HG03460 (cell line): ENCODE measurements around the gene PYM1.

Source experiments
- ATAC-seq: cut with Tn5 transposase; IDR thresholded peaks from one replicate; pipeline ENCODE4 v1.9.1; 2021; ENCODE audit not compliant: unreplicated experiment

PYM1 gene

DNA sequence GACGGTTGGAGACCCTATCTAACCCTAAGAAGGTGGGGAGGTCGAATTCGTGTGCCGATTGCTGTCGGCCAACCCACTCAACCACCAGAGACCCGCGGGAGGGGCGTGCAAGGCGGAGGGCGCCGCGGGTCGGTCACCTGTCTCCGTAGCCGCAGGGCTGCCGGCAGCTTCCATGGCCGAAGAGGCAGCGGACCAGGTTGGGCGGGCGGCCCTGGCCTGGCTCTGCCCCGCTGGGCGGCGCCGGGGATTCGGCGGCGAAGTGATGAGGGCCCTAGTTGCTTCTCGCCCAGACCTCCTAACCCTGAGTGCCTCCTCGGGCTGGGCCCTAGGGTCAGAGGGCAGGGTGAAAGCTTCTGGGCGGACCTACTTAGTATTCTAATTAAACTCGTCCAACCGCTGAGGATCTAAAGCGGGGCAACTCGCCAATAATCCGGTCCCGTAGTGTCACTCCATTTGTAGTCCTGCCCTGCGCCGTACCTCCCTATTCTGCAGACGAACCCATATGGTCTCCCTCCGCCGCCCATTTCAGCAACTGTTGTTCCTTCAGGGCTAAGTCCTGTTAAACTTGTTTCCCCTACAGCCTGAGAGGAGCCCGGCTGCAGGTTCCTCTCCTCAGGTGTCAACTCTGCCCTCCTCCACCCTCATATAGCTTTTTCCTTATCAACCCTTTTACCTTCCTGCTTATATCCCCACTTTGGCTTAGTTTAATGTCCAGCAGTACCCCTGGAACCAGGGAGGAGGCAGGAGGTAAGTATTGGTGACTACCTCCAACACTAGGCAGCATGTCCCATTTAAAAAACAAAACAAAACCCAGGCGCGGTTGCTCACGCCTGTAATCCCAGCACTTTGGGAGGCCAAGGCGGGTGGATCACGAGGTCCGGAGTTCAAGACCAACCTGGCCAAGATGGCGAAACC, at the start of gene PYM1:
PYM1 (minus strand) TSS at position 307 of the 915 bp plus-strand sequence; CDS start at position 174, 133 bp downstream.
- ATAC-seq = peak; percentile 26

GRCh38 chr12:55974308-55974730, 46.6 kb upstream of the PYM1 start:
- ATAC-seq = peak; percentile 19

DNA sequence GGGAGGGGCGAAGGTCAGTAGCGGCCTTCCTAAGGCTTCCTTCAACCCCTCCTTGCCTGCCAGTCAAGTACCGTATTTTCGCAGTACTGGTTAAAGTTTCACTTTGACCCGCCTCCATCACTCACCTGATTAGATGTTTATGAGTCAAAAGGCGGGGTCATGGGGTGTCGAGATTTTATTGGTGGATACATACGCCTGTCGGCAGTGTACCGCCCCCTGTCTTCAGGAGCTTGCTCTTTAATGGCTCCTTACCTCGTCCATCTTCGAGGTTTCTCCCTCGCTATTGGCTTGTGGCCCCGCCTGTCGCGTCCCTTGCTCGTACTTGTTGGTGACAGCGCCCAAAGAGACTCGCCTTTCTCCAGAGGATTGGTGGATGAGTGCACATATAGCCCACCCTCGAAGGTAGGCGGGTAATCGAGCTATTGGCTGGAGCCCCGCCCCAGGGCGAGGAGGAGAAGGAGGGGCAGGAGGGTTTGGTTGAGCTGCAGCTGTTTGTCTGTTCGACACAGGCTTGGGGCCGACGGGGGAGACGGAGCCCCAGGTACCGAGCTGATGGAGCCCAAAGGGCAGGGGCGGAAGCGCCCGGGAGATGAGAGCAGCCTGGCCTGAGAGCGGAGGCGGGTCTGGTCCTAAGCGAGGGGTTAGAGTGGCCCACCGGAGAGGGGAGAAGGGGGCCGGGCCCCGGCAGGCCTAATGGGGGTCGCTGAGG, 46.1 kb upstream of the PYM1 start, which contains the start of gene RAB5B:
RAB5B (plus strand) TSS at position 480 of the 709 bp plus-strand sequence. CDS start 12,883 bp downstream, outside the sequence.
- ATAC-seq = peak; percentile 92

- ATAC-seq = no peak
Measured at GRCh38 chr12:55972911-55973598, 45.4 kb upstream of the PYM1 start.

- ATAC-seq = no peak
Measured at GRCh38 chr12:55972456-55972855, 44.8 kb upstream of the PYM1 start.

GRCh38 chr12:55972042-55972441, 44.3 kb upstream of the PYM1 start:
- ATAC-seq = no peak

DNA sequence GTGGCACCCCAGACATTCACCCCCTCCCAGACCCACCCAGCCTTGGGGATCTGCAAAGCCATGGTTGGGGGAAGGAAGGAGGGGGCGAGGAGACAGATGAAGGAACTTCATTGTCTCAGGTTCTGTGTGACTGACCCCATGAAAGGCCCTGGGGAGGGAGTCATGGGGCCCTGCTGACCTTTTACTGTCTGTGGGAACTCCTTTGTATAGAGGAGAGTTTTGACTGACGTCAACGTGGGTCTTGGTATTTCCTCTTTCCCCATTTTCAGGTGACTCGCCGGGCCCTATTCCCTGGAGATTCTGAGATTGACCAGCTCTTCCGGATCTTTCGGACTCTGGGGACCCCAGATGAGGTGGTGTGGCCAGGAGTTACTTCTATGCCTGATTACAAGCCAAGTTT, 43.1 kb upstream of the PYM1 start:
- ATAC-seq = no peak

DNA sequence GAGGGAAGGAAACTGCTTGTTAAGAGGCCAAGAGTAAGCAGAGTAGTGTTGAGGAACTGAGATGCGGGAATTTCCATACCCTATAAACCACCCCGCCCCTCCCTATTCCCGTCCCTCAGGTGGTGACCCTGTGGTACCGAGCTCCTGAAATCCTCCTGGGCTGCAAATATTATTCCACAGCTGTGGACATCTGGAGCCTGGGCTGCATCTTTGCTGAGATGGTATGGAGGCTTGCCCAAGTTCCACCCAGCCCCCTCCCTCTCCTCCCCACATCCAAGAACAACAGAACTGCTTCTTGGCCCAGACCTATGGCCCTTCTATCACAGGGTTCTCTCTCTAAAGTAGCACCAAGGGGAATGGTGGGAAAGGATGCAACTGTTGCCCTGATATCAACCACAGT, 41.7 kb upstream of the PYM1 start:
- no peak for ATAC-seq

- peak; percentile 95 for ATAC-seq
Measured at GRCh38 chr12:55966408-55967281, 39.0 kb upstream of the PYM1 start, which contains the start of gene CDK2. Gene CDK2, plus strand, starts transcription at chr12:55966830. Its CDS starts 179 bp downstream, at chr12:55967009.

GRCh38 chr12:55965941-55966407, 38.3 kb upstream of the PYM1 start, which contains the start of gene PMEL:
Gene PMEL, minus strand, starts transcription at chr12:55966042. Its CDS starts 31 bp downstream, at chr12:55966011.
- no peak for ATAC-seq

DNA sequence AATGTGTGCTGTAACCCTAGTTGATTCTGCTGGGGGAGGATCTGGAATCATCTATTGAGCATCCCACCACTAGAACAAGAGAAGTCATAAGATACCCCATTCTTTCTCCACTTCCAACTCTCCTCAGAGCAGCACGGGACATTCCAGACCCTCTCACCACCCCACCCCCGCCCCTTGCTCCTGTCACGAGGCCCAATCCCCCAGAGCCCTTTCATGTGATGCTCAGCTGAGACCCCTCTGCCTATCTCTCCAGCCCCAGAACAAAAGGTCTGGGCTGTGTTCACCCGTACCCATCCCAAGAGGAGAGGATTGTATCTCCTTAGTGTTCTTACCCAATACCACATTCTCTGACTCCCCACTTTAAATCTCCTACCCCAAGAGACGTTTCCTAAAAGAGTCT, 37.5 kb upstream of the PYM1 start:
- no peak for ATAC-seq

- ATAC-seq = no peak
Measured at GRCh38 chr12:55963760-55964159, 36.1 kb upstream of the PYM1 start.

DNA sequence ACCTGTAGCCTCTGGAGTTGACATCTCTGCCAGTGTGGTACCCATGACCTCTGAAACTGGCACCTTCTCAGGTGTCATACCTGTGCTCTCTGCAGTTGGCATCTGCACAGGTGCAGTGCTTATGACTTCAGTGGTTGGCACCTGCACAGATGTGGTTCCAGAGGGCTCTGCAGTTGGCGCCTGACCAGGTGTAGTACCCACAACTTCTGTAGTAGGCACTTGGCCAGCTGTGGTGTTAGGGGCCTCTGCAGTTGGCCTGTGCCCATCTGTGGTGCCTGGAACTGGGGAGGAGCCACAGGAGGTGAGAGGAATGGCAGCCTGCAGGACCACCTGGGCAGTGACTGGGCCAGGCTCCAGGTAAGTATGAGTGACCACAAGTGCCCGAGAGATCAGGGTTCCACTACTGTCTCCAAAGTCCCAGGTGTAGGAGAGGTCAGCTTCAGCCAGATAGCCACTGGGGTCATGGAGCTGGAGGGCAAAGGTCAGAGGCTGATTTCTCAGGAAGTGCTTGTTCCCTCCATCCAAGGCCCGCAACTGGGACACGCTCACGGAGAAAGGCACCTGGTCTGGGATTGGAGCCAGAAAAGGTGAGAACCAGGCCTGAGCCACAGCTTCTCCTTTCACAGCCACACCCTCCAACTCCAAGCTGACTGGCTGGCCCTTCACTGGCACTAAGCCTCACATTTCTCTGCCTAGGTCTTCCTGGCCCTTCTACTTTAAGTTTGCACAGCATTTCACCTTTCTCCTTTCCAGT, 29.6 kb upstream of the PYM1 start:
- no peak for ATAC-seq

GRCh38 chr12:55955800-55956508, 28.3 kb upstream of the PYM1 start:
- ATAC-seq = no peak

- no peak for ATAC-seq
Measured at GRCh38 chr12:55955344-55955743, 27.6 kb upstream of the PYM1 start.

GRCh38 chr12:55946553-55946952, 18.9 kb upstream of the PYM1 start:
- no peak for ATAC-seq

DNA sequence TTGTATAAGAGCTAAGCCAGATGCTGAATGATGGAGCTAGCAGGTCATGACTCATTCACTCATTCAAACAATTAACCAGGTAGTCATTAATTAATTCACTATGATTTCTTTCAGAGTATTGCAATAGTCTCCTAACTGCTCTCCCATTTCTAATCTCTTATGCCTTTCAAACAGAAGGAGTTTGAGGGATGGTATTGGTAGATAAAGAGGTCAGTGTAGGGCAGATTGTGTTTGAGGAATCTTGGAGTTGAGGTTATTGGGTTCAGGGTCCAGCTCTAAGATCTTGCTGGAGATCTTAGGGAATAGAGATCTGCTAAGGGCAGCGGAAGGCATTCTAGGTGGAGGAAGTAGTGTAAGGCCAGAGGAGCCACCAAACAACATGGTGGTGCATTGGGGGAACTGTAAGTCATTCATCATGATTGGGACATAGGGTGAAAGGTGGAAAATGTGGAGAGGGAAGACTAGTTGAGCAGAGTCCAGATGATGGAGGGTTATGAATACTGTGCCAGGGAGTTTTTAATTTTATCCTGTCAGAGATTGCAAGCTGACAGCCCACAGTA, 15.0 kb upstream of the PYM1 start:
- no peak for ATAC-seq

- no peak for ATAC-seq
Measured at GRCh38 chr12:55942055-55942454, 14.4 kb upstream of the PYM1 start.
